ENCODE results near the gene PORCN.
"Not testable (repeated sequence)": the region's sequence is repeated elsewhere in the genome, so short reads cannot be mapped to it uniquely, and the experiment has no call there.

Gene PORCN

DNA sequence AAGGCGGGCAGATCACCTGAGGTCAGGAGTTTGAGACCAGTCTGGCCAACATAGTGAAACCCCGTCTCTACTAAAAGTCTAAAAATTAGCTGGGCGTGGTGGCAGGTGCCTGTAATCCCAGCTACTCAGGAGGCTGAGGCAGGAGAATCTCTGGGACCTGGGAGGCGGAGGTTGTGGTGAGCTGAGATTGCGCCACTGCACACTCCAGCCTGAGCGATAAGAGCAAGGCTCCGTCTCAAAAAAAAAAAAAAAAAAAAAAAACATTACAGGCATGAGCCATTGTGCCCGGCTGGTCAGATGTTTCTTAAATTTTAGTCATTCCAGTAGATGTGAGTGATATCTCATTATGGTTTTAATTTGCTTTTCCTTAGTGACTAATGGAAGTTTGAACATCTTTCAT, 17.1 kb downstream of the PORCN start:
- not testable (repeated sequence) for H3K9me3 ChIP-seq (replicated peaks; ENCODE audit: low read length); H3K4me1 ChIP-seq (ENCODE audit: control insufficient read depth, insufficient read depth, low read length); H3K9ac ChIP-seq (ENCODE audit: low read depth, low read length); H3K4me2 ChIP-seq (ENCODE audit: low read length); H3K4me3 ChIP-seq (ENCODE audit: low read length); H3K27me3 ChIP-seq (ENCODE audit: control insufficient read depth, insufficient read depth, low read length)
- H3K36me3 ChIP-seq (ENCODE audit: insufficient read depth, low read length) = peaks cover 18% of the 10 kb centered on the region

DNA sequence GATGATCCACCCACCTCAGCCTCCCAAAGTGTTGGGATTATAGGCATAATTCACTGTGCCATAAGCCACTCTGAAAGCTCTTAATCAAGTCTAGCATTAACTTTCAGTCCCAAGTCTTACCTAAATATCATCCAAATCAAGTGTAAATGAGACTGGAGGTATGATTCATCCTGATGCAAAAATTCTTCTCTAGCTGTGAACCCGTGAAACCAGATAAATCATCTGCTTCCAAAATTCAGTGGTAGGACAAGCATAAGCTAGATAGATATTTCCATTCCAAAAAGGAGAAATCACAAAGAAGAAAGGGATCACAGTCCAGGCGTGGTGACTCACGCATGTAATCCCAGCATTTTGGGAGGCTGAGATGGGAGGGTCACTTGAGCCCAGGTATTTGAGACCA, 21.9 kb downstream of the PORCN start:
- no peak overlapping the region for H3K4me2 ChIP-seq (ENCODE audit: low read length)
- H3K9me3 ChIP-seq (replicated peaks; ENCODE audit: low read length) = no peaks in the 10 kb centered on the region
- H3K4me1 ChIP-seq (ENCODE audit: control insufficient read depth, insufficient read depth, low read length) = peaks cover 22% of the 10 kb centered on the region
- no peak overlapping the region for H3K4me3 ChIP-seq (ENCODE audit: low read length)
- no peak overlapping the region for H3K9ac ChIP-seq (ENCODE audit: low read depth, low read length)
- no peaks in the 10 kb centered on the region for H3K27me3 ChIP-seq (ENCODE audit: control insufficient read depth, insufficient read depth, low read length)
- H3K36me3 ChIP-seq (ENCODE audit: insufficient read depth, low read length) = peaks cover 14% of the 10 kb centered on the region

DNA sequence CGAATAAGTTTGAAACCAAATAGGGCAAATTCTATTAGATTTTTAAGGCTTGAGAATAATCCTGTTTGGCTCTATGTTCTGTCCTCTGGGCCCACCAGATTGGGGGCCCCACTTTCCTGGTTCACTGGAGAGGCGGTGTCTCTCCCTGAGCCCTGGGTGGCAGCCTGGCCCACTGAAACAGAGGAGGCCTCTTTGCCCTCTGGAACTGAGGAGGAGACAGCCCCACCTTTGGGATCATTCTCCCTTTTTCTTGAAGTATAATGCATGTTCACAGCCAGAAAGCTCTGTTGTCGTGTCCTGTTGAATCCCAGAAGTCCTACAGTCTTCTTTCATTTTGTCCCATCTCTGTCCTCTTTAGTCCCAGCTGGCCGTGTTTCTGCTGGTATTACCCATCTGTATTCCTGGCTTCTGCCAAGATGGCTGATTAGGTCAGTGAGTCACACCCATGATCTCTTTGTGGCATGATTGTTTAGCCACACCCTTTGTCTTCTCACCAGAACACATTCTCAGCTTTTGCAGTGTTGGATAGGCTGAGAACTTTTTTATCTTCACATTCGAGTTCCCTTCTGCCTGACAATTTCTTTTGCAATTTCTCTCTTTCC, 22.7 kb downstream of the PORCN start:
- Histone ChIP-seq H3K4me1 (ENCODE audit: control insufficient read depth, insufficient read depth, low read length) (peaks cover 22% of the 10 kb centered on the region), H3K4me3 (ENCODE audit: low read length) (no peak overlapping the region), H3K9me3 (replicated peaks; ENCODE audit: low read length) (no peaks in the 10 kb centered on the region), H3K27me3 (ENCODE audit: control insufficient read depth, insufficient read depth, low read length) (no peaks in the 10 kb centered on the region), H3K4me2 (ENCODE audit: low read length) (peak overlapping the region; percentile 6), H3K36me3 (ENCODE audit: insufficient read depth, low read length) (peaks cover 14% of the 10 kb centered on the region), H3K9ac (ENCODE audit: low read depth, low read length) (peak overlapping the region; percentile 44)

DNA sequence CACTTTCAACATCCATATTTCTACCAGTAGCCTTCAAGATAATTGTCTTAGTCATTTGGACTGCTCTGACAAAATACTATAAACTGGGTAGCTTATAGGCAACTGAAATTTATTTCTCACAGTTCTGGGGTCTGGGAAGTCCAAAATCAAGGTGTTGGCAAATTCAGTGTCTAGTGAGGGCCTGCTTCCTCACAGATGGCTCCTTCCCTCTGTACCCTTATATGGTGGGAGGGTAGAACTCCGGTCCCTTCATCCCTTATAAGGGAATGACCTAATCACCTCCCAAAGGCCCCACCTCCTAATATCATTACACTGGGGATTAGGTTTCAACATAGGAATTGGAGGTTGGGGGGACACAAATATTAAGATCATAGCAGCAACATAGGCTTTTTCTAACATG, 23.4 kb downstream of the PORCN start:
- no peak overlapping the region for H3K4me3 ChIP-seq (ENCODE audit: low read length)
- peaks cover 8% of the 10 kb centered on the region for H3K36me3 ChIP-seq (ENCODE audit: insufficient read depth, low read length)
- no peak overlapping the region for H3K4me2 ChIP-seq (ENCODE audit: low read length)
- no peaks in the 10 kb centered on the region for H3K27me3 ChIP-seq (ENCODE audit: control insufficient read depth, insufficient read depth, low read length)
- H3K9ac ChIP-seq (ENCODE audit: low read depth, low read length) = peak overlapping the region; percentile 24
- H3K9me3 ChIP-seq (replicated peaks; ENCODE audit: low read length) = no peaks in the 10 kb centered on the region
- peaks cover 22% of the 10 kb centered on the region for H3K4me1 ChIP-seq (ENCODE audit: control insufficient read depth, insufficient read depth, low read length)

DNA sequence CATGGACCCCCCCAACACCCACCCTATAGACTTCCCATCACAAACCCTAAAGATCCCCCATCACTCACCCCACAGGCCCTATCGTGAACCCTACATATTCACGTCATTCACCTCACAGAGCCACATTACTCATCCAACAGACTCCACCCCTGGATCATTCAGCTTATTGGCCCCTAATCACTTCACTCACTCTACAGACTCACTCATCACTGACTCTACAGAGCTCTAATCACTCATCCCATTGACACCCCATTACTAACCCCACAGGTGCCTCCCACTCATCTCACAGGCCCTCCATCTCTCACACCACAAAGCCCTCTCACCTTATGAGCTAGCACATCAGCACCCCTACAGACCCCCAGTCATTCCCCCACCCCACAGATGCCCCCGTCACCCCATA, 24.4 kb downstream of the PORCN start:
- H3K36me3 ChIP-seq (ENCODE audit: insufficient read depth, low read length) = peaks cover 3% of the 10 kb centered on the region
- peaks cover 22% of the 10 kb centered on the region for H3K4me1 ChIP-seq (ENCODE audit: control insufficient read depth, insufficient read depth, low read length)
- no peak overlapping the region for H3K4me2 ChIP-seq (ENCODE audit: low read length)
- H3K9ac ChIP-seq (ENCODE audit: low read depth, low read length) = no peak overlapping the region
- H3K9me3 ChIP-seq (replicated peaks; ENCODE audit: low read length) = no peaks in the 10 kb centered on the region
- no peaks in the 10 kb centered on the region for H3K27me3 ChIP-seq (ENCODE audit: control insufficient read depth, insufficient read depth, low read length)
- H3K4me3 ChIP-seq (ENCODE audit: low read length) = no peak overlapping the region

DNA sequence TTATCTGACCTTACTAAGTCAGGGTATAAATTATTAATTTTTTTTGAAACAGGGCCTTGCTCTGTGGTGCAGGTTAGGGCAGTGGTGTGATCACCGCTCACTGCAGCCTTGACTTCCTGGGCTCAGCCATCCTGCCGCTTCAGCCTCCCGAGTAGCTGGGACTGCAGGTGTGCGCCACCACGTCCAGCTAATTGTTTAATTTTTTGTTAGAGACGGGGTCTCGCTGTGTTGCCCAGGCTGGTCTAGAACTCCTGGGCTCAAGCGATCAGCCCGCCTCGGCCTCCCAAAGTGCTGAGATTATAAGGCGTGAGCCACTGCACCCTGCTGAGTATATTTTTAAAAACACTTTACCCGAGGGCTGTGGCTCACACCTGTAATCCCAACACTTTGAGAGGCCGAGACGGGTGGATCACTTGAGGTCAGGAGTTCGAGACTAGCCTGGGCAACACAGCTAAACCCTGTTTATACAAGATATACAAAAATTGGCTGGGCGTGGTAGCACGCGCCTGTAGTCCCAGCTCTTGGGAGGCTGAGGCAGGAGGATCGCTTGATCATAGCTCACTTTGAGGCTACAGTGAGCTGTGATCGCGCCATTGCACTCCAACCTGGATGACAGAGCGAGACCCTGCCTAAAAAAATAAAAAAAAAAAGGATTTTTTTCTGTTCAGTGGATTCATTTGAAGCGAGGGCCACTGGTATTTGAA, 30.0 kb downstream of the PORCN start:
- Histone ChIP-seq H3K4me1 (ENCODE audit: control insufficient read depth, insufficient read depth, low read length) (peaks cover 9% of the 10 kb centered on the region), H3K4me3 (ENCODE audit: low read length) (peak overlapping the region; percentile 82), H3K4me2 (ENCODE audit: low read length) (peak overlapping the region; percentile 76), H3K9me3 (replicated peaks; ENCODE audit: low read length) (no peaks in the 10 kb centered on the region), H3K27me3 (ENCODE audit: control insufficient read depth, insufficient read depth, low read length) (no peaks in the 10 kb centered on the region), H3K36me3 (ENCODE audit: insufficient read depth, low read length) (no peaks in the 10 kb centered on the region), H3K9ac (ENCODE audit: low read depth, low read length) (peak overlapping the region; percentile 67)

DNA sequence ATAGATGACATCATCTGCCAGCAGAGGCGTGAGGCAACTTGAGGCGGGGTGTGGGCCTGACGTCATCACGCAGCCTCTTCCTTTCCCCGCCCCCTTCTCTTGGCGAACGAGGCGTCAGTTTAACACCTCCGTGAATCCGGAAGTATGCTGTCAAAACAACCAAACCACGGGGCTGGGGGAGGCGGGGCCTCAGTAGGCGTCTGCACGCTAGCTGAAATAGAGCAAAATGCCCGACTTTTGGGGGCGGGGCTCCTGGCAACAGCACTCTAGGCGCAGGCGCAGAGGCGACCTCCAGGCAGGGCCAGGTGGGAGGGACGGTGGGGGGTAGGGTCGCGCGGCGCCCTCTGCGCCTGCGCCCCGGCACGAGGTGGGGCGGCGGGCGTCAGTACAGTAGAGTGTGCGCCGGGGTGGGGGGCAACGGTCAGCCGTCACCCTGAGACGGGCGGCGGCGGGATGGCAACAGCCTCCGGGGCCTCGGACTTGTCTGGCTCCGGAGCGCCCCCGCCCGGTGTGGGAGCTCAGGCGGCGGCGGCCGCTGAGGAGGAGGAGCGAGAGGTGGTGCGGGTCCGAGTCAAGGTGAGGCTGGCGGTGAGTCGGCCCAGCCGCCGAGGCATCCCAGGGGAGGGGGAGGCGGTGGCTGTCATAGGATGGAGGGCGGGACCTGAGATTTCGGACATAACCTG, 30.7 kb downstream of the PORCN start, which contains the start of gene TBC1D25:
TBC1D25 (plus strand) TSS at position 370 of the 683 bp plus-strand sequence; CDS start at position 454, 84 bp downstream.
- peak within 1 kb of the TSS; percentile 84 for H3K9ac ChIP-seq (ENCODE audit: low read depth, low read length)
- peak within 1 kb of the TSS; percentile 76 for H3K4me2 ChIP-seq (ENCODE audit: low read length)
- peak within 1 kb of the TSS; percentile 82 for H3K4me3 ChIP-seq (ENCODE audit: low read length)

DNA sequence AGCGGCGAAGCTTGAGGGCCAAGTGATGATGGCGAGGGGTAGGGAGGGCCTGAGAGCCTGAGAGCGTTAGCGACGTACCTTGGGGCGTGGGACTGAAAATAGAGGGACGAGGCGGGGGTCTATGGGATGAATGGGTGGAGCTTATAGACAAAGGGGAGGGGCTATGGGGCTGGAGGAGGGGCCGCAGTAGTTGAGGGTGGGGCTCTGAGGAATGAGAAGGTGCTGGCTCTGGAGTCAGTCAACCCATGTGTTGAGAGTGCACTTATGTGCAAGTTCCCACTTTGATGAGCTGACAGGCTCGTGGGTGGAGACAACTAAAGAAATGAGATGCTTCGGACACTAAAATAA, 31.2 kb downstream of the PORCN start:
- H3K4me3 ChIP-seq (ENCODE audit: low read length) = peak overlapping the region; percentile 82
- no peaks in the 10 kb centered on the region for H3K9me3 ChIP-seq (replicated peaks; ENCODE audit: low read length)
- peak overlapping the region; percentile 76 for H3K4me2 ChIP-seq (ENCODE audit: low read length)
- peaks cover 3% of the 10 kb centered on the region for H3K36me3 ChIP-seq (ENCODE audit: insufficient read depth, low read length)
- H3K4me1 ChIP-seq (ENCODE audit: control insufficient read depth, insufficient read depth, low read length) = peaks cover 9% of the 10 kb centered on the region
- H3K9ac ChIP-seq (ENCODE audit: low read depth, low read length) = peak overlapping the region; percentile 84
- H3K27me3 ChIP-seq (ENCODE audit: control insufficient read depth, insufficient read depth, low read length) = no peaks in the 10 kb centered on the region

More for the DNA sequence above, 30.7 kb downstream of the PORCN start, which contains the start of gene TBC1D25:
- Histone ChIP-seq H3K9me3 (replicated peaks; ENCODE audit: low read length) (no peaks in the 10 kb centered on the region), H3K36me3 (ENCODE audit: insufficient read depth, low read length) (no peaks in the 10 kb centered on the region), H3K4me1 (ENCODE audit: control insufficient read depth, insufficient read depth, low read length) (peaks cover 9% of the 10 kb centered on the region), H3K27me3 (ENCODE audit: control insufficient read depth, insufficient read depth, low read length) (no peaks in the 10 kb centered on the region)

DNA sequence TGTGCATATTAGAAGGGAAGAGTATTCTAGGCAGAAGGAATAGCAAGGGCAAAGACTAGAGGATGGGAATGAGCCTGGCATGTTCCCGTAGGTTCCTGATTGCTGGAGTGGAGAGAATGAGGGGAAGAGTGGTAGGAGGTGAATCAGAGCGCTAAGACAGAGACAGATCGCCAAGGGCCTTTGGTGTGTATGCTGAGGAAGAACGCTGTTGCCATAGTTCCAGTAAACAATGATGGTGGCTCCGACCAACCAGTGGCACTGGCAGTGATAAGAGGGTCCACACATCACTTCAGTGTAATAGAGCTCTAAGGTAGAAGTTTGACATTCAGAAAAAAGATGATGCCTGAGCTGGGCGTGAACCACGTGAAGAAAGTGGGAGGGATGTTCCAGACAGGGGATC, 31.7 kb downstream of the PORCN start:
- Histone ChIP-seq H3K9ac (ENCODE audit: low read depth, low read length) (peak overlapping the region; percentile 84), H3K4me2 (ENCODE audit: low read length) (peak overlapping the region; percentile 76), H3K27me3 (ENCODE audit: control insufficient read depth, insufficient read depth, low read length) (no peaks in the 10 kb centered on the region), H3K36me3 (ENCODE audit: insufficient read depth, low read length) (peaks cover 3% of the 10 kb centered on the region), H3K9me3 (replicated peaks; ENCODE audit: low read length) (no peaks in the 10 kb centered on the region), H3K4me1 (ENCODE audit: control insufficient read depth, insufficient read depth, low read length) (peaks cover 9% of the 10 kb centered on the region), H3K4me3 (ENCODE audit: low read length) (peak overlapping the region; percentile 82)

DNA sequence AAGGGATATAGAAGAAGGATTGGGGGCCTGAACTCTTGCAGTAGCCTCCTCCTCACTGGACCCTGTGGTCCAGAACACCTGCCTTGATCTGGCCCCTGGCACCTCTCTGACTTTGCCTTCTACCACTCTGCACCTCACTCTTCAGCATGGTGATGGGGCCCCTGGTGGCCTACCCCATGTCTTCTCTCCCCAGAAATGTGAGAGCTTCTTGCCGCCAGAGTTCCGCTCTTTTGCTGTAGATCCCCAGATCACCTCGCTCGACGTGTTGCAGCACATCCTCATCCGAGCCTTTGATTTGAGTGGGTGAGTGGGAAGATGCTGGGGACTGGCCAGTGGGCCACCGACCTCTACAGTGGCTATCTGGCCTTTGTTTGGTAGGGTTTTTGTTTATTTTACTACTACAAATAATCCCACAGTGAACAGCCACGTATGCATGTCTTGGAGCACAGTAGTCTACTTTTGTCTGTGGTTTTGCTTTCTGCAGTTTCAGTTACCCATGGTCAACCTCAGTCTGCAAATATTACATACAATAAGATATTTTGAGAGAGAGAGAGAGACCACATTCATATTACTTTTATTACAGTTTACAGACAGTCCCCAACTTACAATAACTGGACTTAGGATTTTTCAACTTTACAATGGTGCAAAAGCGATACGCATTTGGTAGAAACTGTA, 32.5 kb downstream of the PORCN start:
- Histone ChIP-seq H3K9ac (ENCODE audit: low read depth, low read length) (no peak overlapping the region), H3K4me2 (ENCODE audit: low read length) (peak overlapping the region; percentile 76), H3K27me3 (ENCODE audit: control insufficient read depth, insufficient read depth, low read length) (no peaks in the 10 kb centered on the region), H3K4me3 (ENCODE audit: low read length) (peak overlapping the region; percentile 82), H3K4me1 (ENCODE audit: control insufficient read depth, insufficient read depth, low read length) (peaks cover 9% of the 10 kb centered on the region), H3K9me3 (replicated peaks; ENCODE audit: low read length) (no peaks in the 10 kb centered on the region), H3K36me3 (ENCODE audit: insufficient read depth, low read length) (peaks cover 3% of the 10 kb centered on the region)

DNA sequence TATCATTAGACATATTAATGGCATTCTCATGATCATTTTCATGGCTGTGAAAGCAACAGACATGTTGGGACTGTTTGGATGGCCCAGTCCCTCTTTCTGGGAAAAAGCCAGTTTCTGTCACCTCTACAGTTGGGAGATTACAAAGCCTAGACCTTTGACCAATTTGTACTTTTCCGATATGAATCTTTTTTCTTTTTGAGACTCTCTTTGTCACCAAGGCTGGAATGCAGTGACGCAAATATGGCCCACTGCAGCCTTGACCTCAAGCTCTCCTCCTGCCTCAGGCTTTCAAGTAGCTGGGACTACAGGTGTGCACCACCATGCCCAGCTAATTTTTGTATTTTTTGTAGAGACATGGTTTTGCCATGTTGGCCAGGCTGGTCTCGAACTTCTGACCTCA, 40.1 kb downstream of the PORCN start:
- no peaks in the 10 kb centered on the region for H3K4me1 ChIP-seq (ENCODE audit: control insufficient read depth, insufficient read depth, low read length)
- H3K9me3 ChIP-seq (replicated peaks; ENCODE audit: low read length) = no peaks in the 10 kb centered on the region
- peaks cover 7% of the 10 kb centered on the region for H3K36me3 ChIP-seq (ENCODE audit: insufficient read depth, low read length)
- no peak overlapping the region for H3K4me3 ChIP-seq (ENCODE audit: low read length)
- no peaks in the 10 kb centered on the region for H3K27me3 ChIP-seq (ENCODE audit: control insufficient read depth, insufficient read depth, low read length)
- no peak overlapping the region for H3K9ac ChIP-seq (ENCODE audit: low read depth, low read length)
- H3K4me2 ChIP-seq (ENCODE audit: low read length) = no peak overlapping the region
